GM10266 (cell line): ENCODE measurements around the gene GAS7.

Experiments used
- DNase-seq: peaks from one replicate; pipeline ENCODE4 v3.0.0; 2012; ENCODE audit errors: extremely low spot score
- TF ChIP-seq, protein P1 (sequence below): IDR thresholded peaks from 2 replicates; pipeline ENCODE4 v1.5.1; 2012; ENCODE audit warnings: mild to moderate bottlenecking, low read depth; ENCODE audit not compliant: control insufficient read depth, insufficient read depth; ENCODE audit errors: missing control alignments

GAS7 gene

GRCh38 chr17:10034719-10035475, 163.5 kb downstream of the GAS7 start:
- no peak for DNase-seq
- TF ChIP-seq, protein P1, sequence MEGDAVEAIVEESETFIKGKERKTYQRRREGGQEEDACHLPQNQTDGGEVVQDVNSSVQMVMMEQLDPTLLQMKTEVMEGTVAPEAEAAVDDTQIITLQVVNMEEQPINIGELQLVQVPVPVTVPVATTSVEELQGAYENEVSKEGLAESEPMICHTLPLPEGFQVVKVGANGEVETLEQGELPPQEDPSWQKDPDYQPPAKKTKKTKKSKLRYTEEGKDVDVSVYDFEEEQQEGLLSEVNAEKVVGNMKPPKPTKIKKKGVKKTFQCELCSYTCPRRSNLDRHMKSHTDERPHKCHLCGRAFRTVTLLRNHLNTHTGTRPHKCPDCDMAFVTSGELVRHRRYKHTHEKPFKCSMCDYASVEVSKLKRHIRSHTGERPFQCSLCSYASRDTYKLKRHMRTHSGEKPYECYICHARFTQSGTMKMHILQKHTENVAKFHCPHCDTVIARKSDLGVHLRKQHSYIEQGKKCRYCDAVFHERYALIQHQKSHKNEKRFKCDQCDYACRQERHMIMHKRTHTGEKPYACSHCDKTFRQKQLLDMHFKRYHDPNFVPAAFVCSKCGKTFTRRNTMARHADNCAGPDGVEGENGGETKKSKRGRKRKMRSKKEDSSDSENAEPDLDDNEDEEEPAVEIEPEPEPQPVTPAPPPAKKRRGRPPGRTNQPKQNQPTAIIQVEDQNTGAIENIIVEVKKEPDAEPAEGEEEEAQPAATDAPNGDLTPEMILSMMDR, result no peak

- no peak for DNase-seq
- TF ChIP-seq, protein P1, result no peak
Measured at GRCh38 chr17:10033959-10034358, 164.4 kb downstream of the GAS7 start.

DNA sequence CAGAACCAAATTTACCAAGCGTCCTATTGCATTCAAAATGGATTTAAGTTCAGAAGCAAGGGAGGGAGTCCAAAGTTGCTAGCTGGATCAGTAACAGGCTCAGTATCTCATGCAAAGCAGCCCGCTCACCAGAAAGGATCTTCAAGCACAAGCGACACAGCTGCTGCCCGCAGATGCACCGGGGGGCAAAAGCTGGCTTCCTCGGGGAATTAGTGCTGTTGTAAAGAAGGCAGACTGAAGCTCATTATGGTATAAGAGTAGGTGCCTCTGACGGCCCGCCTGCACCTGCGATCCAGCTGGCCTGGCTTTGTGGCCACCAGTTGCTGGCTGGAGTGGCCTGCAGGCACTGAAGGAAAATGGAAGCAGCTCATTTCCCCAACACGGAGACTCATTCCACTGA, 165.0 kb downstream of the GAS7 start:
- TF ChIP-seq, protein P1, result no peak
- no peak for DNase-seq

GRCh38 chr17:10032118-10032852, 166.1 kb downstream of the GAS7 start:
- TF ChIP-seq, protein P1, result no peak
- no peak for DNase-seq

DNA sequence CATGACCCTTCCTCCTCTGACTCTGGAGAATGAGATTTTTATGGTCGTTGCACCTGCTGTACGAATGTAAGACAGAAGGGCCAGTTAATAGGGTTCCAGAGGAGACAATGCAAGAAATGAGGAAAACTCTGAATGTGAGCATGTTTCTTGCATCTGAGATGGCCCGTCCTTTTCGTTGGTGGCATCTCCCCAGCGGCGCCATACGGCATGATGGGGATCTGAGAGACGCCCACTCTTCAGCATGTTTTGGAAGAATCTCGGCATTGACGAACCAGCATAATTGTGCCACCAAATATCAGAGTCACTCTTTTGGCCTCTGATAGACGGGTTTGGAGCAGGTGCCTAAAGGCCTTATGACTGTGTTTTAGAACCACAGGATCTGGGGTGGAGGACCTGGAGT, 166.8 kb downstream of the GAS7 start:
- TF ChIP-seq, protein P1, result no peak
- DNase-seq, result no peak

- DNase-seq, result no peak
- TF ChIP-seq, protein P1, result no peak
Measured at GRCh38 chr17:10031127-10031526, 167.3 kb downstream of the GAS7 start.

- TF ChIP-seq, protein P1, result no peak
- no peak for DNase-seq
Measured at GRCh38 chr17:10029129-10029528, 169.3 kb downstream of the GAS7 start.
